HFF-Myc (cell line): ENCODE data around the gene SNTA1.
"Not testable (repeated sequence)": the region's sequence is repeated elsewhere in the genome, so short reads cannot be mapped to it uniquely, and the experiment has no call there.

Source experiments
- DNase-seq: peaks from one replicate; pipeline ENCODE4 v3.0.0-alpha.2; 2011; ENCODE audit warnings: low read depth; ENCODE audit errors: extremely low read depth
- H3K4me3 ChIP-seq: replicated peaks from 2 replicates; pipeline ENCODE4 v1.5.1; 2011; ENCODE audit warnings: low read depth, mild to moderate bottlenecking, control low read depth, low read length
- CTCF ChIP-seq: IDR thresholded peaks from 2 replicates; pipeline ENCODE4 v1.5.1; 2012; ENCODE audit warnings: mild to moderate bottlenecking, low read depth, low read length, control low read depth; ENCODE audit errors: missing control alignments

Gene SNTA1

GRCh38 chr20:33474097-33474873 lies 30.7 kb upstream of the SNTA1 start:
- TF ChIP-seq CTCF: no peak
- no peak overlapping the region for H3K4me3 ChIP-seq
- no peak for DNase-seq

- H3K4me3 ChIP-seq: no peak overlapping the region
- no peak for TF ChIP-seq CTCF
- DNase-seq: no peak
These were observed 29.4 kb upstream of the SNTA1 start for GRCh38 chr20:33472868-33473435.

GRCh38 chr20:33470866-33471265 lies 27.3 kb upstream of the SNTA1 start:
- no peak overlapping the region for H3K4me3 ChIP-seq
- DNase-seq: no peak
- TF ChIP-seq CTCF: no peak

- no peak for DNase-seq
- TF ChIP-seq CTCF: no peak
- no peak overlapping the region for H3K4me3 ChIP-seq
These were observed 26.9 kb upstream of the SNTA1 start for GRCh38 chr20:33470457-33470856.

GRCh38 chr20:33466303-33466646 lies 22.7 kb upstream of the SNTA1 start:
- no peak for DNase-seq
- no peak overlapping the region for H3K4me3 ChIP-seq

GRCh38 chr20:33465481-33466302 lies 22.1 kb upstream of the SNTA1 start:
- no peak for DNase-seq

More at GRCh38 chr20:33466303-33466646, 22.7 kb upstream of the SNTA1 start:
- no peak for TF ChIP-seq CTCF

GRCh38 chr20:33464759-33465158 lies 21.2 kb upstream of the SNTA1 start:
- not testable (repeated sequence) for H3K4me3 ChIP-seq, DNase-seq

More at GRCh38 chr20:33465481-33466302, 22.1 kb upstream of the SNTA1 start:
- TF ChIP-seq CTCF: no peak
- H3K4me3 ChIP-seq: no peak overlapping the region
